Smooth muscle cell (in vitro differentiated cells): ENCODE measurements around the gene SLC35A4. TPM values are rescaled to one million over a fixed set of nuclear protein-coding genes. Genes with fewer than 3 reads are reported as not detected.

ENCODE experiments used
- DNase-seq: peaks from one replicate; lab custom pipeline; 2025; ENCODE audit not compliant: unreplicated experiment; lab: John Stamatoyannopoulos, UW
- H2AFZ ChIP-seq: fragments of 200-600 bp; sonication (generic); 2 replicates; pipeline ENCODE4 v1.6.0; 2016; ENCODE audit warnings: antibody characterized with exemption, low read depth, mild to moderate bottlenecking
- H3F3A ChIP-seq: fragments of 200-600 bp; sonication (generic); 2 replicates; pipeline ENCODE4 v1.6.0; 2017; ENCODE audit warnings: antibody characterized with exemption, low read depth
- H3K27ac ChIP-seq: fragments of 200-600 bp; sonication (generic); 2 replicates; pipeline ENCODE4 v1.5.1; 2016; ENCODE audit warnings: low read depth, mild to moderate bottlenecking
- H3K27me3 ChIP-seq: fragments of 200-600 bp; sonication (generic); 2 replicates; pipeline ENCODE4 v1.6.1; 2016; ENCODE audit warnings: low read depth, mild to moderate bottlenecking
- H3K36me3 ChIP-seq: fragments of 200-600 bp; sonication (generic); 2 replicates; pipeline ENCODE4 v1.5.1; 2016; ENCODE audit warnings: low read depth
- H3K4me1 ChIP-seq: fragments of 200-600 bp; sonication (generic); 2 replicates; pipeline ENCODE4 v1.5.1; 2016; ENCODE audit warnings: low read depth
- H3K4me2 ChIP-seq: fragments of 200-600 bp; sonication (generic); 2 replicates; pipeline ENCODE4 v1.6.0; 2016; ENCODE audit warnings: mild to moderate bottlenecking
- H3K4me3 ChIP-seq: fragments of 200-600 bp; sonication (generic); 2 replicates; pipeline ENCODE4 v1.5.1; 2016; ENCODE audit warnings: mild to moderate bottlenecking
- H3K79me2 ChIP-seq: fragments of 200-600 bp; sonication (generic); 2 replicates; pipeline ENCODE4 v1.6.0; 2016; ENCODE audit warnings: low read depth, mild to moderate bottlenecking
- H3K9ac ChIP-seq: fragments of 200-600 bp; sonication (generic); 2 replicates; pipeline ENCODE4 v1.6.0; 2016; ENCODE audit warnings: low read depth
- H3K9me3 ChIP-seq: fragments of 200-600 bp; sonication (generic); replicated peaks from 2 replicates; pipeline ENCODE4 v1.5.1; 2016; ENCODE audit warnings: low read depth
- H4K20me1 ChIP-seq: fragments of 200-600 bp; sonication (generic); 2 replicates; pipeline ENCODE4 v1.6.0; 2016; ENCODE audit warnings: low read depth
- WGBS: methylation state at CpG from one replicate; pipeline ENCODE4 v1.1.7; 2016; ENCODE audit warnings: low lambda C conversion rate; 5-methylcytosine and 5-hydroxymethylcytosine counted together
- polyA plus RNA-seq: library from polyadenylated mRNA; unstranded; fragments of >200 nt; fragmentation: Nextera tagmentation; extraction: Ambion mirVana; gene quantifications from 2 replicates; pipeline ENCODE4 v1.2.1, GENCODE V29; 2016
- total RNA-seq: library from RNA; depleted of rRNA; stranded (reverse); fragments of >200 nt; gene quantifications from 2 replicates; pipeline ENCODE4 v1.2.3, GENCODE V29; 2014
- TF ChIP-seq, protein P1 (sequence below): fragments of 200-600 bp; sonication (generic); IDR thresholded peaks from 2 replicates; pipeline ENCODE4 v1.5.1; 2017; ENCODE audit warnings: borderline replicate concordance, mild to moderate bottlenecking, antibody characterized with exemption; ENCODE audit not compliant: insufficient read depth, poor library complexity, severe bottlenecking

The SLC35A4 gene
- total and polyA plus RNA-seq, 2 experiments from 2014 or later: 42.7 to 82.9 TPM

DNA sequence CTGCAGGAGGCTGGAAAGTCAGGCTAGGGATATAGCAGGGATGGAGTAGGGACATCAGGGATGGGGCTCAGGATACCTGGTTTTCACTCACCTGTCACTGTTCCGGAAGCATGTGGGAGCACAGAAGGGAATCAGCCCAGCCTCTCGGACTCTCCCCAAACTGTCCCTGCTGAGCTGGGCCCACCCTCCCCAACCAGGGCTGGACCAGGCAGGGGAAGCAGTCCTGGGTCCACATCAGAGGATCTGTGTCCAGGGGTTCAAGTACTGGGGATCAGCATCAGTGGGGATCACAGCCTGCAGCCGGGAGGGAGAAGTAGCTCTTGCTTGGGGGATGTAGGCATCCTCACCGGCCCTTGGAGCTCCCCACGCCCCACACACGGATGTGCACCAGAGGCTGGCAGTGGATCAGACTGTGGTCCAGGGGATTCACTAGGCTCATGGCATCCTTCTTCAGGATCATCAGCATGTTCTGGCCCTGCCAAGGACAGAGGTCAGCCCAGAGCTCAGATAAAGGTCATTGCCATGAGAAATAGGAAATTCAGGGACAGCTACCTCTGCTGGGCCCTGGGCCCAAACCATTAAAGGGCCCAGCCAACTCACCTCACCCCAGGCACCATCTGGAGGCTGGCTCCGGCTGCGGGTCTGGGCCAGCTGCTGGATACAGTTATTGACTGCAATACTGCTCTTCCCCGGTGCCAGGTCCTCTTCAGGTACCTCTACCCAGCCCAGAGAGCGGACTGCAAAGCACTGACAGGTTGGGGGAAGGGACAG is 2.7 kb upstream of the SLC35A4 start:
- no peaks in the 10 kb centered on the region for H3K9me3 ChIP-seq
- DNase-seq: no peak
- H3K4me3 ChIP-seq: no peak overlapping the region
- H3K9ac ChIP-seq: no peak overlapping the region
- H3K4me1 ChIP-seq: peaks cover 14% of the 10 kb centered on the region
- no peak overlapping the region for H3K4me2 ChIP-seq
- 98% methylated on average over 10 of the region's 10 CpGs for WGBS
- H3K79me2 ChIP-seq: peaks cover 28% of the 10 kb centered on the region
- H4K20me1 ChIP-seq: no peaks in the 10 kb centered on the region
- H2AFZ ChIP-seq: no peak overlapping the region
- no peak overlapping the region for H3K27ac ChIP-seq
- TF ChIP-seq, protein P1, sequence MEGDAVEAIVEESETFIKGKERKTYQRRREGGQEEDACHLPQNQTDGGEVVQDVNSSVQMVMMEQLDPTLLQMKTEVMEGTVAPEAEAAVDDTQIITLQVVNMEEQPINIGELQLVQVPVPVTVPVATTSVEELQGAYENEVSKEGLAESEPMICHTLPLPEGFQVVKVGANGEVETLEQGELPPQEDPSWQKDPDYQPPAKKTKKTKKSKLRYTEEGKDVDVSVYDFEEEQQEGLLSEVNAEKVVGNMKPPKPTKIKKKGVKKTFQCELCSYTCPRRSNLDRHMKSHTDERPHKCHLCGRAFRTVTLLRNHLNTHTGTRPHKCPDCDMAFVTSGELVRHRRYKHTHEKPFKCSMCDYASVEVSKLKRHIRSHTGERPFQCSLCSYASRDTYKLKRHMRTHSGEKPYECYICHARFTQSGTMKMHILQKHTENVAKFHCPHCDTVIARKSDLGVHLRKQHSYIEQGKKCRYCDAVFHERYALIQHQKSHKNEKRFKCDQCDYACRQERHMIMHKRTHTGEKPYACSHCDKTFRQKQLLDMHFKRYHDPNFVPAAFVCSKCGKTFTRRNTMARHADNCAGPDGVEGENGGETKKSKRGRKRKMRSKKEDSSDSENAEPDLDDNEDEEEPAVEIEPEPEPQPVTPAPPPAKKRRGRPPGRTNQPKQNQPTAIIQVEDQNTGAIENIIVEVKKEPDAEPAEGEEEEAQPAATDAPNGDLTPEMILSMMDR: no peak
- H3F3A ChIP-seq: no peaks in the 10 kb centered on the region
- H3K27me3 ChIP-seq: no peaks in the 10 kb centered on the region
- no peaks in the 10 kb centered on the region for H3K36me3 ChIP-seq

DNA sequence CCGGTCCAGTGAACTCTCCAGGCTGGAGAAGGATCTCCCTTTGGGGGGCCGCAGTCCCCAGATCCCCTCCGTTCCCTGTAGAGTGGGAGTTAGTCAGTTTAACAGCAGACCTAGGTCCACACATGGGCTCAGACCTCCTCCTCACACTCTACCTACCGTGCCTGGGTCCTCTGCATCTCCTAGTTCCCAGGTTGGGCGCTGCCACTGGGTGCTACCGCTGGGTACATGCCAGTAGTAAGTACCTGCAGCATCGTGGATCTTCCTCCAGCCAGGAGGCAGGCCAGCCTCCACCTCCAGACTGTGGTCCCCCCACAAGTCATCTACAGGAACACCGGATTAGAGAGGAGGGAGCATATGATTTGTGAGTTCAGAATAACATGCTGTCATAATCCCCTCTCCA is 1.0 kb upstream of the SLC35A4 start:
- Histone ChIP-seq H4K20me1 (no peaks in the 10 kb centered on the region), H3F3A (no peaks in the 10 kb centered on the region), H3K36me3 (no peaks in the 10 kb centered on the region), H3K27me3 (no peaks in the 10 kb centered on the region), H3K79me2 (peaks cover 25% of the 10 kb centered on the region), H3K4me2 (peak overlapping the region; percentile 95), H2AFZ (no peak overlapping the region), H3K4me1 (peaks cover 14% of the 10 kb centered on the region), H3K4me3 (peak overlapping the region; percentile 68), H3K9ac (peak overlapping the region; percentile 93), H3K27ac (peak overlapping the region; percentile 84), H3K9me3 (no peaks in the 10 kb centered on the region)
- DNase-seq: no peak
- TF ChIP-seq, protein P1: no peak
- WGBS: 88% methylated on average over 8 of the region's 8 CpGs

DNA sequence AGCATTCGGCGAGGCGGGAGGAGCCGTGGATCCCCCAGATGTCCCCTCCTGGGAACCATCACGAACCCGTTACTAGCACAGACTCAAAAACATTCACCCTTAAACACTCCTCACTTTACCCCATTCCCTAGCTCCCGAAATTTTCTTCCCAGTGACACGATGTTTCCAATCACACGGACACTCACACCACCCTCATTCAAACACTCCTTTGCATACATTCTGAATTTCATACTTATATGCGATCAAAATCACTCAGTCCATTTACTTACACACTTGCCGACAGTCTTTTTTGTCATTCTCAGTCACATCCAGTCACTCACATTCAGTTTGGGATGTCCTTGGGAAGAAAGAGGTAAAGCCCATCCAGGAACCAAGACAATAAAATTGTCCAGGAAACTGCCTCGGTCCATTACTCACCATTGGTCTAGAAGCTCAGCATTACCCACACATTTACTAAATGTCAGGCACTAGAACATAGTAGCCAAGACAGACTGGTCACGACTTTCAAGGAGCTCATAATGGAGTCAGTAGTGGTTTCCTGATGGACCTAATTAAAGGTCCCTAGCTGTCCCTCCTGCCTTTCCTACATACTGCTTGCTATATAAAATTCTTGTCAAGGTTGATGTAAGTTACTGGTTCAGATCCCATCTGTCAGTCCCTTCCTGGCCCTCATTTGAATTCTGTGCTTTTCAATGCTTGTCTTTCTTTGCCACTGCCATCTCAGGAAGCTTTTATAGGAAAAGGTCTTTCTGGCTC is 574 bp downstream of the SLC35A4 start:
- no peak for DNase-seq

More for the DNA sequence above, 574 bp downstream of the SLC35A4 start:
- Histone ChIP-seq H3K9me3 (no peaks in the 10 kb centered on the region), H3K9ac (peak overlapping the region; percentile 93), H3K4me3 (peak overlapping the region; percentile 68), H4K20me1 (no peaks in the 10 kb centered on the region), H3F3A (no peaks in the 10 kb centered on the region), H2AFZ (peak overlapping the region; percentile 88), H3K27me3 (no peaks in the 10 kb centered on the region), H3K79me2 (peaks cover 25% of the 10 kb centered on the region), H3K4me1 (peaks cover 14% of the 10 kb centered on the region), H3K27ac (peak overlapping the region; percentile 84), H3K4me2 (peak overlapping the region; percentile 95), H3K36me3 (no peaks in the 10 kb centered on the region)
- WGBS: 17% methylated on average over 13 of the region's 13 CpGs
- TF ChIP-seq, protein P1: no peak
